D721Med (cell line): ENCODE results near the gene NDUFS2.

Experiments
- DNase-seq: peaks from one replicate; pipeline ENCODE4 v3.0.0; 2011; ENCODE audit warnings: low spot score; ENCODE audit not compliant: insufficient read length
- FAIRE-seq: peaks from 2 replicates; lab custom pipeline; 2011; peaks lifted over from hg19 to GRCh38; lab: Jason Lieb, UNC
- CTCF ChIP-seq: IDR thresholded peaks from 2 replicates; pipeline ENCODE4 v1.5.1; 2012; ENCODE audit warnings: mild to moderate bottlenecking, control low read depth; ENCODE audit not compliant: insufficient read depth; ENCODE audit errors: missing control alignments

The NDUFS2 gene

GRCh38 chr1:161226759-161227158 lies 24.6 kb downstream of the NDUFS2 start:
- TF ChIP-seq CTCF = no peak
- DNase-seq = no peak
- FAIRE-seq = no peak

- DNase-seq (peak; percentile 63), FAIRE-seq (no peak)
Measured at GRCh38 chr1:161227196-161227871, 25.2 kb downstream of the NDUFS2 start.

GRCh38 chr1:161228032-161228431 lies 25.9 kb downstream of the NDUFS2 start:
- TF ChIP-seq CTCF = no peak
- no peak for FAIRE-seq
- no peak for DNase-seq

More at GRCh38 chr1:161227196-161227871, 25.2 kb downstream of the NDUFS2 start:
- TF ChIP-seq CTCF = peak; percentile 96

- DNase-seq (no peak), FAIRE-seq (no peak)
- peak; percentile 40 for TF ChIP-seq CTCF
Measured at GRCh38 chr1:161229896-161230295, 27.7 kb downstream of the NDUFS2 start.

- DNase-seq (no peak), FAIRE-seq (no peak)
- TF ChIP-seq CTCF = no peak
Measured at GRCh38 chr1:161230762-161231161, 28.6 kb downstream of the NDUFS2 start.

GRCh38 chr1:161233102-161233501 lies 30.9 kb downstream of the NDUFS2 start:
- no peak for FAIRE-seq
- TF ChIP-seq CTCF = no peak
- DNase-seq = no peak
